ENCODE data around the gene UQCC5. TPM values are rescaled to one million over a fixed set of nuclear protein-coding genes. Genes with fewer than 3 reads are reported as not detected.
A peak's percentile ranks its signal among the peaks of the same experiment; 100 is the strongest.
"Not testable (repeated sequence)": the region's sequence is repeated elsewhere in the genome, so short reads cannot be mapped to it uniquely, and the experiment has no call there.

The UQCC5 gene
- total RNA-seq, 8 experiments from 2014 or later = 38.6 to 102 (median 65.6) TPM

GRCh38 chr3:52520716-52521487, 15.5 kb upstream of the UQCC5 start:
- Histone ChIP-seq H3K27ac (no peak overlapping the region), H3K4me3 (no peak overlapping the region), H3K4me1 (replicated peaks in 1 of 2) (peaks cover 0 to 2% of the 10 kb centered on the region in 2 donors)
- 87 to 96% methylated on average over 4 to 5 of the region's 20 CpGs; no CpG with 5 or more reads in 8 of the 10 experiments for WGBS, 10 experiments
- in situ Hi-C loops (cut with MboI; ENCODE audit: low pct_unique_long_range_greater_than_20kb in 2 of 9, low sequenced_read_pairs in 9 of 9, unreplicated experiment in 9 of 9) = no loop called here
- ATAC-seq (replicated peaks in 6 of 8) = no peak

DNA sequence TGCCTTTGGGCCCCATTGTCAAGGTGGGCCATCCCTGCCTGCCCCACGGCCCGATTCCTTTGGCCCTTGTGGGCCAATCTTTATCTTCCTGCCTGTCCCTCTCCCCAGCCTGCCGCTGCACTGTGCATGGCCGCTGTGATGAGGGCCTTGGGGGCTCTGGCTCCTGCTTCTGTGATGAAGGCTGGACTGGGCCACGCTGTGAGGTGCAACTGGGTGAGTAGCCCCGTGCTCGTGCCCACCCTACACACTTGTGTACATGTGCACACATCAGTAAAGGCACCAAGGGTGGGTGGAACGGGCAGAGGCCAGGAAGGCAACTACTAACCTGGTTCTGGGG, 14.9 kb upstream of the UQCC5 start:
- ATAC-seq (replicated peaks in 6 of 8) = no peak
- Histone ChIP-seq H3K27ac (no peak overlapping the region), H3K4me3 (no peak overlapping the region), H3K4me1 (replicated peaks in 1 of 2) (peaks cover 0 to 2% of the 10 kb centered on the region in 2 donors)
- 67 to 92% (median 80%) methylated on average over 1 to 3 of the region's 8 CpGs; no CpG with 5 or more reads in 5 of the 10 experiments for WGBS, 10 experiments
- in situ Hi-C loops (cut with MboI; ENCODE audit: low pct_unique_long_range_greater_than_20kb in 2 of 9, low sequenced_read_pairs in 9 of 9, unreplicated experiment in 9 of 9) = no loop called here

GRCh38 chr3:52521881-52522650, 14.3 kb upstream of the UQCC5 start:
- in situ Hi-C loops (cut with MboI; ENCODE audit: low pct_unique_long_range_greater_than_20kb in 2 of 9, low sequenced_read_pairs in 9 of 9, unreplicated experiment in 9 of 9) = no loop called here
- Histone ChIP-seq H3K4me3 (no peak overlapping the region), H3K4me1 (replicated peaks in 1 of 2) (peaks cover 0 to 2% of the 10 kb centered on the region in 2 donors), H3K27ac (no peak overlapping the region)
- ATAC-seq (replicated peaks in 6 of 8) = no peak
- 88 to 100% (median 90%) methylated on average over 3 to 10 of the region's 33 CpGs; no CpG with 5 or more reads in 6 of the 10 experiments for WGBS, 10 experiments

- in situ Hi-C loops (cut with MboI; ENCODE audit: low pct_unique_long_range_greater_than_20kb in 2 of 9, low sequenced_read_pairs in 9 of 9, unreplicated experiment in 9 of 9) = no loop called here
- no peak overlapping the region for H3K4me3 ChIP-seq
- no peak for ATAC-seq (replicated peaks in 6 of 8)
- no peak overlapping the region for H3K27ac ChIP-seq
- 50 to 100% (median 95%) methylated on average over 1 to 10 of the region's 14 CpGs; no CpG with 5 or more reads in 5 of the 10 experiments for WGBS, 10 experiments
- peaks cover 0 to 2% of the 10 kb centered on the region in 2 donors for H3K4me1 ChIP-seq (replicated peaks in 1 of 2)
These were observed 13.7 kb upstream of the UQCC5 start for GRCh38 chr3:52522651-52523251.

- in situ Hi-C loops (cut with MboI; ENCODE audit: low pct_unique_long_range_greater_than_20kb in 2 of 9, low sequenced_read_pairs in 9 of 9, unreplicated experiment in 9 of 9) = no loop called here
- no peak overlapping the region for H3K4me3 ChIP-seq
- H3K27ac ChIP-seq = no peak overlapping the region
- H3K4me1 ChIP-seq (replicated peaks in 1 of 2) = no peaks in the 10 kb centered on the region
- ATAC-seq (replicated peaks in 6 of 8) = no peak
- WGBS, 10 experiments = 67 to 100% (median 87%) methylated on average over 2 to 9 of the region's 26 CpGs; no CpG with 5 or more reads in 5 of the 10 experiments
These were observed 12.8 kb upstream of the UQCC5 start for GRCh38 chr3:52523386-52524257.

DNA sequence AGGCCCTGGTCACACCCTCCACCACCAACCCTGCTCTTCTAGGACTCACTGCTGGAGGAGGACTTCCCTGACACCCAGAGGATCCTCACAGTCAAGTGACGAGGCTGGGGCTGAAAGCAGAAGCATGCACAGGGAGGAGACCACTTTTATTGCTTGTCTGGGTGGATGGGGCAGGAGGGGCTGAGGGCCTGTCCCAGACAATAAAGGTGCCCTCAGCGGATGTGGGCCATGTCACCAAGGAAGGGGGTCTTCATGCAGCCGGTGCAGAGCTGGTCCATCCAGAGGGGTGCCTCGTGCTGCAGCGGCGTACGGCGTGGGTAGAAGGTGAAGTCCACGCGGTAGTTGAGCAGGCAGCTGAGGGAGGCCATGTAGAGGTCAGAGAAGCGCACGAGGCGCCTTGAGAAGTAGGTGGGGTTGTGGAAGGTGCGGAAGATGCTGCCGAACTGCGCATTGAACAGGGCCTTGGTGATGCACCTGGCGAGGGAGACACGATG, 12.1 kb upstream of the UQCC5 start:
- no peaks in the 10 kb centered on the region for H3K4me1 ChIP-seq (replicated peaks in 1 of 2)
- H3K4me3 ChIP-seq = no peak overlapping the region
- peak in 2 of 8 experiments; percentile 2 to 4 for ATAC-seq (replicated peaks in 6 of 8)
- in situ Hi-C loops (cut with MboI; ENCODE audit: low pct_unique_long_range_greater_than_20kb in 2 of 9, low sequenced_read_pairs in 9 of 9, unreplicated experiment in 9 of 9) = no loop called here
- no peak overlapping the region for H3K27ac ChIP-seq
- WGBS, 10 experiments = 88 to 100% (median 96%) methylated on average over 3 to 11 of the region's 18 CpGs; no CpG with 5 or more reads in 5 of the 10 experiments

GRCh38 chr3:52524752-52525679, 11.4 kb upstream of the UQCC5 start:
- Histone ChIP-seq H3K27ac (no peak overlapping the region), H3K4me1 (replicated peaks in 1 of 2) (no peaks in the 10 kb centered on the region), H3K4me3 (no peak overlapping the region)
- 60 to 100% (median 80%) methylated on average over 1 to 3 of the region's 34 CpGs; no CpG with 5 or more reads in 5 of the 10 experiments for WGBS, 10 experiments
- in situ Hi-C loops (cut with MboI; ENCODE audit: low pct_unique_long_range_greater_than_20kb in 2 of 9, low sequenced_read_pairs in 9 of 9, unreplicated experiment in 9 of 9) = no loop called here
- ATAC-seq (replicated peaks in 6 of 8) = peak in 1 of 8 experiments; percentile 13

GRCh38 chr3:52525680-52526561, 10.5 kb upstream of the UQCC5 start:
- in situ Hi-C loops (cut with MboI; ENCODE audit: low pct_unique_long_range_greater_than_20kb in 2 of 9, low sequenced_read_pairs in 9 of 9, unreplicated experiment in 9 of 9) = no loop called here
- WGBS, 10 experiments = 80 to 100% (median 95%) methylated on average over 1 to 6 of the region's 9 CpGs; no CpG with 5 or more reads in 4 of the 10 experiments
- Histone ChIP-seq H3K27ac (no peak overlapping the region), H3K4me1 (replicated peaks in 1 of 2) (peaks cover 0 to under 1% of the 10 kb centered on the region in 2 donors), H3K4me3 (no peak overlapping the region)
- ATAC-seq (replicated peaks in 6 of 8) = peak in 2 of 8 experiments; percentile 31 to 41

DNA sequence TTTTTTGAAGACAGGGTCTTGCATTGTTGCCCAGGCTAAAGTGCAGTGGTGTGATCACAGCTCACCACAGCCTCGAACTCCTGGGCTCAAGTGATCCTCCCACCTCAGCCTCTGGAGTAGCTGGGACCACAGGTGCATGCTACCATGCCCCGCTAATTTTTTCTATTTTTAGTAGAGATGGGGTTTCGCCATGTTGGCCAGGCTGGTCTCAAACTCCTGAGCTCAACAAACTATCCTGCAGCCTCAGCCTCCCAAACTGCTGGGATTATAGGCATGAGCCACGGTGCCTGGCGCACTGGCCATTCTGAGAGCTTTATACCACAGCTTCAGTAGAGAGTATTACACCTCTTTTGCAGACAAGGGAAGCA, 9.8 kb upstream of the UQCC5 start:
- in situ Hi-C loops (cut with MboI; ENCODE audit: low pct_unique_long_range_greater_than_20kb in 2 of 9, low sequenced_read_pairs in 9 of 9, unreplicated experiment in 9 of 9) = not testable (repeated sequence)
- 60 to 94% (median 80%) methylated on average over 1 to 3 of the region's 5 CpGs; no CpG with 5 or more reads in 7 of the 10 experiments for WGBS, 10 experiments

GRCh38 chr3:52527039-52527731, 9.2 kb upstream of the UQCC5 start:
- in situ Hi-C loops (cut with MboI; ENCODE audit: low pct_unique_long_range_greater_than_20kb in 2 of 9, low sequenced_read_pairs in 9 of 9, unreplicated experiment in 9 of 9) = no loop called here
- ATAC-seq (replicated peaks in 6 of 8) = no peak
- H3K27ac ChIP-seq = no peak overlapping the region
- 33 to 100% (median 95%) methylated on average over 1 to 6 of the region's 14 CpGs; no CpG with 5 or more reads in 4 of the 10 experiments for WGBS, 10 experiments
- H3K4me1 ChIP-seq (replicated peaks in 1 of 2) = peaks cover 7 to 11% of the 10 kb centered on the region in 2 donors
- no peak overlapping the region for H3K4me3 ChIP-seq

More for the DNA sequence above, 9.8 kb upstream of the UQCC5 start:
- not testable (repeated sequence) for ATAC-seq (replicated peaks in 6 of 8); H3K4me1 ChIP-seq (replicated peaks in 1 of 2); H3K4me3 ChIP-seq; H3K27ac ChIP-seq

Measured in motor neuron (in vitro differentiated cells).